GM23338 (cell line): ENCODE data around the gene SLC16A5. TPM values are rescaled to one million over a fixed set of nuclear protein-coding genes. Genes with fewer than 3 reads are reported as not detected.

Source experiments
- ATAC-seq: fragments of 200-7000 bp; cut with Tn5 transposase; 3 replicates; pipeline ENCODE4 v1.9.1; 2020
- DNase-seq: peaks from one replicate; pipeline ENCODE4 v3.0.0-alpha.2; 2015; ENCODE audit warnings: low spot score
- H2AFZ ChIP-seq: fragments of 200-600 bp; sonication (generic); 2 replicates; pipeline ENCODE4 v1.8.0; 2016; ENCODE audit warnings: antibody characterized with exemption, mild to moderate bottlenecking, moderate library complexity
- H3F3A ChIP-seq: fragments of 200-600 bp; sonication (generic); replicated peaks from 2 replicates; pipeline ENCODE4 v1.8.0; 2017; ENCODE audit warnings: antibody characterized with exemption, mixed run types, low read depth
- H3K27ac ChIP-seq: fragments of 200-600 bp; sonication (generic); 2 replicates; pipeline ENCODE4 v1.6.1; 2016; ENCODE audit warnings: low read depth
- H3K27me3 ChIP-seq: fragments of 200-600 bp; sonication (generic); 2 replicates; pipeline ENCODE4 v1.8.0; 2016; ENCODE audit warnings: mild to moderate bottlenecking, mixed run types, moderate library complexity; ENCODE audit not compliant: insufficient read depth
- H3K36me3 ChIP-seq: fragments of 200-600 bp; sonication (generic); 2 replicates; pipeline ENCODE4 v1.8.0; 2016; ENCODE audit warnings: mild to moderate bottlenecking; ENCODE audit not compliant: insufficient read depth
- H3K4me1 ChIP-seq: fragments of 200-600 bp; sonication (generic); 2 replicates; pipeline ENCODE4 v1.8.0; 2016; ENCODE audit warnings: mild to moderate bottlenecking, moderate library complexity; ENCODE audit not compliant: insufficient read depth
- H3K4me2 ChIP-seq: fragments of 200-600 bp; sonication (generic); 2 replicates; pipeline ENCODE4 v1.7.1; 2017; ENCODE audit warnings: mixed run types
- H3K4me3 ChIP-seq: fragments of 200-600 bp; sonication (generic); 2 replicates; pipeline ENCODE4 v1.6.1; 2016; ENCODE audit warnings: mixed run types
- H3K79me2 ChIP-seq: fragments of 200-600 bp; sonication (generic); replicated peaks from 2 replicates; pipeline ENCODE4 v1.8.0; 2017; ENCODE audit warnings: mild to moderate bottlenecking; ENCODE audit not compliant: insufficient read depth
- H3K9me2 ChIP-seq: fragments of 200-600 bp; sonication (generic); 2 replicates; pipeline ENCODE4 v1.8.0; 2017; ENCODE audit not compliant: insufficient read depth
- H4K20me1 ChIP-seq: fragments of 200-600 bp; sonication (generic); replicated peaks from 2 replicates; pipeline ENCODE4 v1.8.0; 2017; ENCODE audit warnings: mild to moderate bottlenecking; ENCODE audit not compliant: insufficient read depth
- H3K27ac Mint-ChIP-seq: 2 replicates; pipeline ENCODE4 v1.8.0; 2020; ENCODE audit warnings: inconsistent platforms, mild to moderate bottlenecking, moderate library complexity, mixed read lengths
- H3K27me3 Mint-ChIP-seq: 3 replicates; pipeline ENCODE4 v1.8.0; 2022; ENCODE audit warnings: low read depth, mild to moderate bottlenecking, moderate library complexity, mixed read lengths, inconsistent platforms; ENCODE audit not compliant: insufficient read depth, poor library complexity
- H3K36me3 Mint-ChIP-seq: 3 replicates; pipeline ENCODE4 v1.8.0; 2021; ENCODE audit warnings: low read depth, mild to moderate bottlenecking, inconsistent platforms, moderate library complexity, mixed read lengths
- H3K4me1 Mint-ChIP-seq: 3 replicates; pipeline ENCODE4 v1.8.0; 2020; ENCODE audit warnings: mild to moderate bottlenecking, inconsistent platforms, mixed read lengths
- H3K4me3 Mint-ChIP-seq: 3 replicates; pipeline ENCODE4 v1.8.0; 2021; ENCODE audit warnings: moderate library complexity, mild to moderate bottlenecking, inconsistent platforms, mixed read lengths
- H3K9me3 Mint-ChIP-seq: 3 replicates; pipeline ENCODE4 v1.8.0; 2020; ENCODE audit warnings: moderate library complexity, mild to moderate bottlenecking, inconsistent platforms, mixed read lengths
- CREB1 ChIP-seq: fragments of 250-450 bp; sonication (Bioruptor Pico); IDR thresholded peaks from 2 replicates; pipeline ENCODE4 v1.5.0; 2020; ENCODE audit warnings: low read depth, mild to moderate bottlenecking, moderate library complexity
- EZH2 ChIP-seq: fragments of 200-600 bp; sonication (generic); IDR thresholded peaks from one replicate; pipeline ENCODE4 v1.8.0; 2017; ENCODE audit warnings: antibody characterized with exemption, mild to moderate bottlenecking, low read depth; ENCODE audit not compliant: unreplicated experiment
- EZH2phosphoT487 ChIP-seq: fragments of 200-600 bp; sonication (generic); IDR thresholded peaks from one replicate; pipeline ENCODE4 v1.8.1; 2018; ENCODE audit warnings: antibody characterized with exemption; ENCODE audit not compliant: unreplicated experiment
- JUNB ChIP-seq: IDR thresholded peaks from one replicate; pipeline ENCODE4 v1.6.1; 2016; ENCODE audit warnings: antibody characterized with exemption; ENCODE audit not compliant: unreplicated experiment
- NANOG ChIP-seq: IDR thresholded peaks from 2 replicates; pipeline ENCODE4 v1.6.1; 2016; ENCODE audit warnings: antibody characterized with exemption, borderline replicate concordance
- POLR2AphosphoS5 ChIP-seq: IDR thresholded peaks from 2 replicates; pipeline ENCODE4 v1.6.1; 2016; ENCODE audit warnings: antibody characterized with exemption, low read depth
- STAT1 ChIP-seq: IDR thresholded peaks from one replicate; pipeline ENCODE4 v1.6.1; 2016; ENCODE audit warnings: antibody characterized with exemption; ENCODE audit not compliant: unreplicated experiment
- ZNF114 ChIP-seq: fragments of 250-450 bp; sonication (Bioruptor Pico); IDR thresholded peaks from 2 replicates; pipeline ENCODE4 v1.5.0; 2020; ENCODE audit warnings: mild to moderate bottlenecking, moderate library complexity
- ZNF331 ChIP-seq: fragments of 250-450 bp; sonication (Bioruptor Pico); IDR thresholded peaks from 2 replicates; pipeline ENCODE4 v1.5.0; 2020; ENCODE audit warnings: low read depth, mild to moderate bottlenecking, moderate library complexity
- polyA plus RNA-seq: library from polyadenylated mRNA; unstranded; fragments of >200 nt; fragmentation: Nextera tagmentation; extraction: Ambion mirVana; gene quantifications from 2 replicates; pipeline ENCODE4 v1.2.1, GENCODE V29; 2016
- total RNA-seq: library from RNA; depleted of rRNA; stranded (reverse); fragments of >200 nt; shearing (Covaris generic); gene quantifications from 2 replicates; pipeline ENCODE4 v1.2.3, GENCODE V29; 2014
- TF ChIP-seq, protein P1 (sequence below): IDR thresholded peaks from 2 replicates; pipeline ENCODE4 v1.6.1; 2016; ENCODE audit warnings: antibody characterized with exemption
- TF ChIP-seq, protein P2 (sequence below), 2 experiments: fragments of 200-600 bp in 1 of 2; sonication (generic) in 1 of 2; conservative IDR thresholded peaks; 2 replicates each; pipeline versions ENCODE4 v1.5.1 to v1.6.1; 2016 to 2017; ENCODE audit warnings: antibody characterized with exemption in 2 of 2, low read depth in 2 of 2, mild to moderate bottlenecking in 2 of 2, moderate library complexity in 1 of 2
- TF ChIP-seq, protein P3 (sequence below): IDR thresholded peaks from one replicate; pipeline ENCODE4 v1.6.1; 2018; ENCODE audit warnings: antibody characterized with exemption; ENCODE audit not compliant: unreplicated experiment
- TF ChIP-seq, protein P4 (sequence below): fragments of 250-450 bp; sonication (Bioruptor Pico); IDR thresholded peaks from 2 replicates; pipeline ENCODE4 v1.5.0; 2020; ENCODE audit warnings: mild to moderate bottlenecking, moderate library complexity

SLC16A5 gene
- total and polyA plus RNA-seq, 2 experiments from 2014 or later, result 7.3 to 40.0 TPM

DNA sequence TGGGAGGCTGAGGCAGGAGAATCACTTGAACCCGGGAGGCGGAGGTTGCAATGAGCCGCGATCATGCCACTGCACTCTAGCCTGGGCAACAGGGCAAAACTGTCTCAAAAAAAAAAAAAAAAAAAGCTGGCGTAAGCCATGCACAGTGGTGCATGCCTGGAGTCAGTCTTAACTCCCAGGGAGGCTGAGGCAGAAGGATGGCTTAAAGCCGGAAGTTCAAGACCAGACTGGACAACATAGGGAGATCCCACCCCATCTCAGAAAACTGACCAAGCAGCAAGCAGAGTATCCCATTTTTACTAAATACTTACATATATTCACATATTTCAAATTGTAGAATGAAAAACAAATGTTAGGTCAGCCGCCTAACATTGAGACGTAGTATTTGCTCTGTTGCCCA is 39.2 kb downstream of the SLC16A5 start:
- Mint-ChIP-seq H3K36me3 (peaks cover 17% of the 10 kb centered on the region), H3K27me3 (peaks cover 15% of the 10 kb centered on the region), H3K27ac (no peak overlapping the region), H3K4me3 (no peak overlapping the region), H3K4me1 (peaks cover 11% of the 10 kb centered on the region), H3K9me3 (no peaks in the 10 kb centered on the region; the same call in 2 of the 3 replicates)
- Histone ChIP-seq H3K36me3 (no peaks in the 10 kb centered on the region), H3K4me2 (no peak overlapping the region), H3K27me3 (no peaks in the 10 kb centered on the region), H3K4me3 (no peak overlapping the region), H3K79me2 (peaks cover 7% of the 10 kb centered on the region), H2AFZ (no peak overlapping the region), H3K27ac (no peak overlapping the region), H3F3A (peaks cover 27% of the 10 kb centered on the region), H3K4me1 (peaks cover 10% of the 10 kb centered on the region), H3K9me2 (0 out of 2 replicates have a peak, but pooled peaks cover 4% of the 10 kb centered on the region), H4K20me1 (peaks cover 4% of the 10 kb centered on the region; the same call in 1 of the 2 replicates)
- ATAC-seq (no peak), DNase-seq (no peak)
- TF ChIP-seq EZH2phosphoT487 (no peak), CREB1 (no peak), STAT1 (no peak), POLR2AphosphoS5 (no peak), EZH2 (no peak), JUNB (no peak), ZNF331 (CRISPR knock-in tag) (no peak), NANOG (no peak), ZNF114 (CRISPR knock-in tag) (no peak)
- TF ChIP-seq, protein P1, sequence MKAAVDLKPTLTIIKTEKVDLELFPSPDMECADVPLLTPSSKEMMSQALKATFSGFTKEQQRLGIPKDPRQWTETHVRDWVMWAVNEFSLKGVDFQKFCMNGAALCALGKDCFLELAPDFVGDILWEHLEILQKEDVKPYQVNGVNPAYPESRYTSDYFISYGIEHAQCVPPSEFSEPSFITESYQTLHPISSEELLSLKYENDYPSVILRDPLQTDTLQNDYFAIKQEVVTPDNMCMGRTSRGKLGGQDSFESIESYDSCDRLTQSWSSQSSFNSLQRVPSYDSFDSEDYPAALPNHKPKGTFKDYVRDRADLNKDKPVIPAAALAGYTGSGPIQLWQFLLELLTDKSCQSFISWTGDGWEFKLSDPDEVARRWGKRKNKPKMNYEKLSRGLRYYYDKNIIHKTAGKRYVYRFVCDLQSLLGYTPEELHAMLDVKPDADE, result no peak
- TF ChIP-seq, protein P2, sequence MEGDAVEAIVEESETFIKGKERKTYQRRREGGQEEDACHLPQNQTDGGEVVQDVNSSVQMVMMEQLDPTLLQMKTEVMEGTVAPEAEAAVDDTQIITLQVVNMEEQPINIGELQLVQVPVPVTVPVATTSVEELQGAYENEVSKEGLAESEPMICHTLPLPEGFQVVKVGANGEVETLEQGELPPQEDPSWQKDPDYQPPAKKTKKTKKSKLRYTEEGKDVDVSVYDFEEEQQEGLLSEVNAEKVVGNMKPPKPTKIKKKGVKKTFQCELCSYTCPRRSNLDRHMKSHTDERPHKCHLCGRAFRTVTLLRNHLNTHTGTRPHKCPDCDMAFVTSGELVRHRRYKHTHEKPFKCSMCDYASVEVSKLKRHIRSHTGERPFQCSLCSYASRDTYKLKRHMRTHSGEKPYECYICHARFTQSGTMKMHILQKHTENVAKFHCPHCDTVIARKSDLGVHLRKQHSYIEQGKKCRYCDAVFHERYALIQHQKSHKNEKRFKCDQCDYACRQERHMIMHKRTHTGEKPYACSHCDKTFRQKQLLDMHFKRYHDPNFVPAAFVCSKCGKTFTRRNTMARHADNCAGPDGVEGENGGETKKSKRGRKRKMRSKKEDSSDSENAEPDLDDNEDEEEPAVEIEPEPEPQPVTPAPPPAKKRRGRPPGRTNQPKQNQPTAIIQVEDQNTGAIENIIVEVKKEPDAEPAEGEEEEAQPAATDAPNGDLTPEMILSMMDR (conservative IDR thresholded peaks at IDR 0.05; ENCODE audit: low read depth in 2 of 2), result no peak
- TF ChIP-seq, protein P3, sequence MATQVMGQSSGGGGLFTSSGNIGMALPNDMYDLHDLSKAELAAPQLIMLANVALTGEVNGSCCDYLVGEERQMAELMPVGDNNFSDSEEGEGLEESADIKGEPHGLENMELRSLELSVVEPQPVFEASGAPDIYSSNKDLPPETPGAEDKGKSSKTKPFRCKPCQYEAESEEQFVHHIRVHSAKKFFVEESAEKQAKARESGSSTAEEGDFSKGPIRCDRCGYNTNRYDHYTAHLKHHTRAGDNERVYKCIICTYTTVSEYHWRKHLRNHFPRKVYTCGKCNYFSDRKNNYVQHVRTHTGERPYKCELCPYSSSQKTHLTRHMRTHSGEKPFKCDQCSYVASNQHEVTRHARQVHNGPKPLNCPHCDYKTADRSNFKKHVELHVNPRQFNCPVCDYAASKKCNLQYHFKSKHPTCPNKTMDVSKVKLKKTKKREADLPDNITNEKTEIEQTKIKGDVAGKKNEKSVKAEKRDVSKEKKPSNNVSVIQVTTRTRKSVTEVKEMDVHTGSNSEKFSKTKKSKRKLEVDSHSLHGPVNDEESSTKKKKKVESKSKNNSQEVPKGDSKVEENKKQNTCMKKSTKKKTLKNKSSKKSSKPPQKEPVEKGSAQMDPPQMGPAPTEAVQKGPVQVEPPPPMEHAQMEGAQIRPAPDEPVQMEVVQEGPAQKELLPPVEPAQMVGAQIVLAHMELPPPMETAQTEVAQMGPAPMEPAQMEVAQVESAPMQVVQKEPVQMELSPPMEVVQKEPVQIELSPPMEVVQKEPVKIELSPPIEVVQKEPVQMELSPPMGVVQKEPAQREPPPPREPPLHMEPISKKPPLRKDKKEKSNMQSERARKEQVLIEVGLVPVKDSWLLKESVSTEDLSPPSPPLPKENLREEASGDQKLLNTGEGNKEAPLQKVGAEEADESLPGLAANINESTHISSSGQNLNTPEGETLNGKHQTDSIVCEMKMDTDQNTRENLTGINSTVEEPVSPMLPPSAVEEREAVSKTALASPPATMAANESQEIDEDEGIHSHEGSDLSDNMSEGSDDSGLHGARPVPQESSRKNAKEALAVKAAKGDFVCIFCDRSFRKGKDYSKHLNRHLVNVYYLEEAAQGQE, result no peak
- TF ChIP-seq, protein P4, sequence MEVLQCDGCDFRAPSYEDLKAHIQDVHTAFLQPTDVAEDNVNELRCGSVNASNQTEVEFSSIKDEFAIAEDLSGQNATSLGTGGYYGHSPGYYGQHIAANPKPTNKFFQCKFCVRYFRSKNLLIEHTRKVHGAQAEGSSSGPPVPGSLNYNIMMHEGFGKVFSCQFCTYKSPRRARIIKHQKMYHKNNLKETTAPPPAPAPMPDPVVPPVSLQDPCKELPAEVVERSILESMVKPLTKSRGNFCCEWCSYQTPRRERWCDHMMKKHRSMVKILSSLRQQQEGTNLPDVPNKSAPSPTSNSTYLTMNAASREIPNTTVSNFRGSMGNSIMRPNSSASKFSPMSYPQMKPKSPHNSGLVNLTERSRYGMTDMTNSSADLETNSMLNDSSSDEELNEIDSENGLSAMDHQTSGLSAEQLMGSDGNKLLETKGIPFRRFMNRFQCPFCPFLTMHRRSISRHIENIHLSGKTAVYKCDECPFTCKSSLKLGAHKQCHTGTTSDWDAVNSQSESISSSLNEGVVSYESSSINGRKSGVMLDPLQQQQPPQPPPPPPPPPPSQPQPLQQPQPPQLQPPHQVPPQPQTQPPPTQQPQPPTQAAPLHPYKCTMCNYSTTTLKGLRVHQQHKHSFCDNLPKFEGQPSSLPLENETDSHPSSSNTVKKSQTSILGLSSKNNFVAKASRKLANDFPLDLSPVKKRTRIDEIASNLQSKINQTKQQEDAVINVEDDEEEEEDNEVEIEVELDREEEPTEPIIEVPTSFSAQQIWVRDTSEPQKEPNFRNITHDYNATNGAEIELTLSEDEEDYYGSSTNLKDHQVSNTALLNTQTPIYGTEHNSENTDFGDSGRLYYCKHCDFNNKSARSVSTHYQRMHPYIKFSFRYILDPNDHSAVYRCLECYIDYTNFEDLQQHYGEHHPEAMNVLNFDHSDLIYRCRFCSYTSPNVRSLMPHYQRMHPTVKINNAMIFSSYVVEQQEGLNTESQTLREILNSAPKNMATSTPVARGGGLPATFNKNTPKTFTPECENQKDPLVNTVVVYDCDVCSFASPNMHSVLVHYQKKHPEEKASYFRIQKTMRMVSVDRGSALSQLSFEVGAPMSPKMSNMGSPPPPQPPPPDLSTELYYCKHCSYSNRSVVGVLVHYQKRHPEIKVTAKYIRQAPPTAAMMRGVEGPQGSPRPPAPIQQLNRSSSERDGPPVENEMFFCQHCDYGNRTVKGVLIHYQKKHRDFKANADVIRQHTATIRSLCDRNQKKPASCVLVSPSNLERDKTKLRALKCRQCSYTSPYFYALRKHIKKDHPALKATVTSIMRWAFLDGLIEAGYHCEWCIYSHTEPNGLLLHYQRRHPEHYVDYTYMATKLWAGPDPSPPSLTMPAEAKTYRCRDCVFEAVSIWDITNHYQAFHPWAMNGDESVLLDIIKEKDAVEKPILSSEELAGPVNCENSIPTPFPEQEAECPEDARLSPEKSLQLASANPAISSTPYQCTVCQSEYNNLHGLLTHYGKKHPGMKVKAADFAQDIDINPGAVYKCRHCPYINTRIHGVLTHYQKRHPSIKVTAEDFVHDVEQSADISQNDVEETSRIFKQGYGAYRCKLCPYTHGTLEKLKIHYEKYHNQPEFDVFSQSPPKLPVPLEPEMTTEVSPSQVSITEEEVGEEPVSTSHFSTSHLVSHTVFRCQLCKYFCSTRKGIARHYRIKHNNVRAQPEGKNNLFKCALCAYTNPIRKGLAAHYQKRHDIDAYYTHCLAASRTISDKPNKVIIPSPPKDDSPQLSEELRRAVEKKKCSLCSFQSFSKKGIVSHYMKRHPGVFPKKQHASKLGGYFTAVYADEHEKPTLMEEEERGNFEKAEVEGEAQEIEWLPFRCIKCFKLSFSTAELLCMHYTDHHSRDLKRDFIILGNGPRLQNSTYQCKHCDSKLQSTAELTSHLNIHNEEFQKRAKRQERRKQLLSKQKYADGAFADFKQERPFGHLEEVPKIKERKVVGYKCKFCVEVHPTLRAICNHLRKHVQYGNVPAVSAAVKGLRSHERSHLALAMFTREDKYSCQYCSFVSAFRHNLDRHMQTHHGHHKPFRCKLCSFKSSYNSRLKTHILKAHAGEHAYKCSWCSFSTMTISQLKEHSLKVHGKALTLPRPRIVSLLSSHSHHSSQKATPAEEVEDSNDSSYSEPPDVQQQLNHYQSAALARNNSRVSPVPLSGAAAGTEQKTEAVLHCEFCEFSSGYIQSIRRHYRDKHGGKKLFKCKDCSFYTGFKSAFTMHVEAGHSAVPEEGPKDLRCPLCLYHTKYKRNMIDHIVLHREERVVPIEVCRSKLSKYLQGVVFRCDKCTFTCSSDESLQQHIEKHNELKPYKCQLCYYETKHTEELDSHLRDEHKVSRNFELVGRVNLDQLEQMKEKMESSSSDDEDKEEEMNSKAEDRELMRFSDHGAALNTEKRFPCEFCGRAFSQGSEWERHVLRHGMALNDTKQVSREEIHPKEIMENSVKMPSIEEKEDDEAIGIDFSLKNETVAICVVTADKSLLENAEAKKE, result no peak
